ENCODE results near the gene TMEM204. TPM values are rescaled to one million over a fixed set of nuclear protein-coding genes. Genes with fewer than 3 reads are reported as not detected.

Gene TMEM204
- polyA plus RNA-seq, 1 donor from 2014 or later, result not detected

DNA sequence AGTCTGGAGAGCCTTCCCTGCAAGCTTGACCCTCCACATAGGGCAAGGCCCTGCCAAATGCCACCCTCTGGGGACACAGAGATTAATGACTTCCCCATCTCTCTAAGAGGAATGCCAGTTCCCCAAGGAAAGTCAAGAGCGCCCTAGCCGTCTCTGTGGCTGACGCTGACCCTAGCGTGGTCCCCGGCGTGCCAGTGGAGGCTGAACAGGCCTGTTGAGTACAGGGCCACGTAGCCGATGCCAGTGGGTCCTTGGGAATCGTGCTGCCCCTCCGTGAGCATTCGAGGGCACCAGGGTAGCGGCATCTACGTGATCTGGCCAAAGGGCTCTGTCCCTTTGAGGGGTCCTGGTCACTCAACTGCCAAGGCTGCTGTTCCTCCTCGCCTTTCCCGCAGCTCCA is 17.2 kb downstream of the TMEM204 start:
- H2AFZ ChIP-seq (ENCODE audit: low read depth, low read length), result no peak overlapping the region
- no peak overlapping the region for H3K4me3 ChIP-seq (ENCODE audit: low read length)
- TF ChIP-seq POLR2AphosphoS5 (IDR thresholded peaks at IDR 0.05), result no peak
- TF ChIP-seq, protein P1, sequence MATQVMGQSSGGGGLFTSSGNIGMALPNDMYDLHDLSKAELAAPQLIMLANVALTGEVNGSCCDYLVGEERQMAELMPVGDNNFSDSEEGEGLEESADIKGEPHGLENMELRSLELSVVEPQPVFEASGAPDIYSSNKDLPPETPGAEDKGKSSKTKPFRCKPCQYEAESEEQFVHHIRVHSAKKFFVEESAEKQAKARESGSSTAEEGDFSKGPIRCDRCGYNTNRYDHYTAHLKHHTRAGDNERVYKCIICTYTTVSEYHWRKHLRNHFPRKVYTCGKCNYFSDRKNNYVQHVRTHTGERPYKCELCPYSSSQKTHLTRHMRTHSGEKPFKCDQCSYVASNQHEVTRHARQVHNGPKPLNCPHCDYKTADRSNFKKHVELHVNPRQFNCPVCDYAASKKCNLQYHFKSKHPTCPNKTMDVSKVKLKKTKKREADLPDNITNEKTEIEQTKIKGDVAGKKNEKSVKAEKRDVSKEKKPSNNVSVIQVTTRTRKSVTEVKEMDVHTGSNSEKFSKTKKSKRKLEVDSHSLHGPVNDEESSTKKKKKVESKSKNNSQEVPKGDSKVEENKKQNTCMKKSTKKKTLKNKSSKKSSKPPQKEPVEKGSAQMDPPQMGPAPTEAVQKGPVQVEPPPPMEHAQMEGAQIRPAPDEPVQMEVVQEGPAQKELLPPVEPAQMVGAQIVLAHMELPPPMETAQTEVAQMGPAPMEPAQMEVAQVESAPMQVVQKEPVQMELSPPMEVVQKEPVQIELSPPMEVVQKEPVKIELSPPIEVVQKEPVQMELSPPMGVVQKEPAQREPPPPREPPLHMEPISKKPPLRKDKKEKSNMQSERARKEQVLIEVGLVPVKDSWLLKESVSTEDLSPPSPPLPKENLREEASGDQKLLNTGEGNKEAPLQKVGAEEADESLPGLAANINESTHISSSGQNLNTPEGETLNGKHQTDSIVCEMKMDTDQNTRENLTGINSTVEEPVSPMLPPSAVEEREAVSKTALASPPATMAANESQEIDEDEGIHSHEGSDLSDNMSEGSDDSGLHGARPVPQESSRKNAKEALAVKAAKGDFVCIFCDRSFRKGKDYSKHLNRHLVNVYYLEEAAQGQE (IDR thresholded peaks at IDR 0.05; ENCODE audit: borderline replicate concordance), result no peak
- no peak for TF ChIP-seq EP300 (conservative IDR thresholded peaks at IDR 0.05; ENCODE audit: poor library complexity, severe bottlenecking)
- TF ChIP-seq, protein P2, sequence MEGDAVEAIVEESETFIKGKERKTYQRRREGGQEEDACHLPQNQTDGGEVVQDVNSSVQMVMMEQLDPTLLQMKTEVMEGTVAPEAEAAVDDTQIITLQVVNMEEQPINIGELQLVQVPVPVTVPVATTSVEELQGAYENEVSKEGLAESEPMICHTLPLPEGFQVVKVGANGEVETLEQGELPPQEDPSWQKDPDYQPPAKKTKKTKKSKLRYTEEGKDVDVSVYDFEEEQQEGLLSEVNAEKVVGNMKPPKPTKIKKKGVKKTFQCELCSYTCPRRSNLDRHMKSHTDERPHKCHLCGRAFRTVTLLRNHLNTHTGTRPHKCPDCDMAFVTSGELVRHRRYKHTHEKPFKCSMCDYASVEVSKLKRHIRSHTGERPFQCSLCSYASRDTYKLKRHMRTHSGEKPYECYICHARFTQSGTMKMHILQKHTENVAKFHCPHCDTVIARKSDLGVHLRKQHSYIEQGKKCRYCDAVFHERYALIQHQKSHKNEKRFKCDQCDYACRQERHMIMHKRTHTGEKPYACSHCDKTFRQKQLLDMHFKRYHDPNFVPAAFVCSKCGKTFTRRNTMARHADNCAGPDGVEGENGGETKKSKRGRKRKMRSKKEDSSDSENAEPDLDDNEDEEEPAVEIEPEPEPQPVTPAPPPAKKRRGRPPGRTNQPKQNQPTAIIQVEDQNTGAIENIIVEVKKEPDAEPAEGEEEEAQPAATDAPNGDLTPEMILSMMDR (IDR thresholded peaks at IDR 0.05; ENCODE audit: poor library complexity, severe bottlenecking), result no peak
- no peak for TF ChIP-seq EZH2 (IDR thresholded peaks at IDR 0.05; ENCODE audit: borderline replicate concordance, insufficient read depth, low read length, poor library complexity, severe bottlenecking)
- no peak for TF ChIP-seq SMC3 (conservative IDR thresholded peaks at IDR 0.05; ENCODE audit: poor library complexity)
- TF ChIP-seq RAD21 (conservative IDR thresholded peaks at IDR 0.05), result no peak
- no peak for TF ChIP-seq TAF1 (IDR thresholded peaks at IDR 0.05; ENCODE audit: low read depth)
- no peak for TF ChIP-seq MXI1 (conservative IDR thresholded peaks at IDR 0.05; ENCODE audit: poor library complexity, severe bottlenecking)
- no peaks in the 10 kb centered on the region for H3K9me2 ChIP-seq (ENCODE audit: insufficient read depth, low read length)
- H3F3A ChIP-seq (ENCODE audit: insufficient read depth, low read length, poor library complexity, severe bottlenecking), result no peaks in the 10 kb centered on the region
- H3K9ac ChIP-seq (ENCODE audit: low read length), result no peak overlapping the region
- H3K27ac ChIP-seq (ENCODE audit: low read length), result no peak overlapping the region
- H4K20me1 ChIP-seq (ENCODE audit: insufficient read depth), result no peaks in the 10 kb centered on the region
- no peaks in the 10 kb centered on the region for H3K27me3 ChIP-seq (ENCODE audit: insufficient read depth, low read depth, low read length)
- H3K4me2 ChIP-seq (ENCODE audit: low read length), result no peak overlapping the region
- peaks cover 5% of the 10 kb centered on the region for H3K36me3 ChIP-seq (ENCODE audit: insufficient read depth, low read length)
- H3K9me3 ChIP-seq (ENCODE audit: low read length), result no peaks in the 10 kb centered on the region
- H3K79me2 ChIP-seq (replicated peaks; ENCODE audit: insufficient read depth, low read length), result no peaks in the 10 kb centered on the region

DNA sequence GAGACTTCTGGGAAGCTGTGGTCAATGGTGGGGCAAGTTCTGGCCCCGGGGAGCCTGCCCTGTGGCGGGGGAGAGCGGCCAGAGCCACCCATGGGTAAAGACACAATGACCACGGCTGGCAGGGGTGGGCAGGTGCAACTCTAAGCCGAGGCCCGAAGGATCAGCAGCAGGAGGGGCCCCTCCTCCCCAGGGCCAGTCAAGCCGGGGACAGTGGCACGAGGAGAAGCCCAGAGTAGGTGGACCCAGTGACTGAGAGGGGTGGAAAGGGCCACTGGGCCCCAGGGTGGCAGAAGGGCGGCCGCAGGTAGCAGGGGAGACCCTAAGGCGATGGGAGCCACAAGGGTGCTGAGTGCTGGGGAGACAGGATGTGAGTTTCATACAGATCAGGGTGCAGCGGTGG is 17.7 kb downstream of the TMEM204 start:
- H3K27ac ChIP-seq (ENCODE audit: low read length), result no peak overlapping the region
- H3K79me2 ChIP-seq (replicated peaks; ENCODE audit: insufficient read depth, low read length), result no peaks in the 10 kb centered on the region
- H4K20me1 ChIP-seq (ENCODE audit: insufficient read depth), result no peaks in the 10 kb centered on the region
- no peaks in the 10 kb centered on the region for H3K27me3 ChIP-seq (ENCODE audit: insufficient read depth, low read depth, low read length)
- TF ChIP-seq, protein P1 (IDR thresholded peaks at IDR 0.05; ENCODE audit: borderline replicate concordance), result no peak
- no peak for TF ChIP-seq POLR2AphosphoS5 (IDR thresholded peaks at IDR 0.05)
- TF ChIP-seq EZH2 (IDR thresholded peaks at IDR 0.05; ENCODE audit: borderline replicate concordance, insufficient read depth, low read length, poor library complexity, severe bottlenecking), result no peak
- TF ChIP-seq EP300 (conservative IDR thresholded peaks at IDR 0.05; ENCODE audit: poor library complexity, severe bottlenecking), result no peak
- no peak for TF ChIP-seq SMC3 (conservative IDR thresholded peaks at IDR 0.05; ENCODE audit: poor library complexity)
- TF ChIP-seq, protein P2 (IDR thresholded peaks at IDR 0.05; ENCODE audit: poor library complexity, severe bottlenecking), result no peak
- TF ChIP-seq TAF1 (IDR thresholded peaks at IDR 0.05; ENCODE audit: low read depth), result no peak
- no peak for TF ChIP-seq RAD21 (conservative IDR thresholded peaks at IDR 0.05)
- no peak for TF ChIP-seq MXI1 (conservative IDR thresholded peaks at IDR 0.05; ENCODE audit: poor library complexity, severe bottlenecking)
- no peak overlapping the region for H3K4me2 ChIP-seq (ENCODE audit: low read length)
- H3K9me2 ChIP-seq (ENCODE audit: insufficient read depth, low read length), result no peaks in the 10 kb centered on the region
- no peak overlapping the region for H3K4me3 ChIP-seq (ENCODE audit: low read length)
- H2AFZ ChIP-seq (ENCODE audit: low read depth, low read length), result no peak overlapping the region
- H3K9me3 ChIP-seq (ENCODE audit: low read length), result no peaks in the 10 kb centered on the region
- H3K36me3 ChIP-seq (ENCODE audit: insufficient read depth, low read length), result peaks cover 5% of the 10 kb centered on the region
- H3F3A ChIP-seq (ENCODE audit: insufficient read depth, low read length, poor library complexity, severe bottlenecking), result no peaks in the 10 kb centered on the region
- H3K9ac ChIP-seq (ENCODE audit: low read length), result no peak overlapping the region

All from neural cell (in vitro differentiated cells).